Gastrocnemius medialis (tissue), 4 donors: ENCODE data around the gene EHD1. TPM values are rescaled to one million over a fixed set of nuclear protein-coding genes. Genes with fewer than 3 reads are reported as not detected.

Experiments
- ATAC-seq, 2 donors: fragments of 150-250 bp; one replicate each; pipeline ENCODE4 v1.9.1; 2016
- DNase-seq, 2 donors: peaks; one replicate each; pipeline ENCODE4 v3.0.0-alpha.2; 2019
- H3K27ac ChIP-seq, 4 donors: fragments of 200-600 bp; sonication (generic); 1 replicate in 1 of 4; 2 replicates in 3 of 4; pipeline ENCODE4 v1.5.1; 2016 to 2018; ENCODE audit warnings: mild to moderate bottlenecking in 2 of 4, moderate library complexity in 1 of 4
- H3K27me3 ChIP-seq, 3 donors: fragments of 200-600 bp; sonication (generic) in 2 of 3; 1 replicate in 1 of 3; 2 replicates in 2 of 3; pipeline versions ENCODE4 v1.5.1 to v1.6.0; 2016 to 2019; ENCODE audit warnings: mild to moderate bottlenecking in 1 of 3, moderate library complexity in 1 of 3
- H3K36me3 ChIP-seq, 2 donors: fragments of 200-600 bp; sonication (generic) in 1 of 2; one replicate each; pipeline ENCODE4 v1.5.1; 2017 to 2018
- H3K4me1 ChIP-seq, 2 donors: fragments of 200-600 bp; sonication (generic) in 1 of 2; one replicate each; pipeline ENCODE4 v1.5.1; 2016 to 2017; ENCODE audit warnings: mild to moderate bottlenecking in 2 of 2
- H3K4me3 ChIP-seq, 4 donors: fragments of 200-600 bp; sonication (generic) in 3 of 4; 1 replicate in 1 of 4; 2 replicates in 3 of 4; pipeline ENCODE4 v1.5.1; 2016 to 2019; ENCODE audit warnings: mild to moderate bottlenecking in 2 of 4
- H3K9me3 ChIP-seq, 3 donors: fragments of 200-600 bp; sonication (generic) in 2 of 3; 1 replicate in 1 of 3; 2 replicates in 2 of 3; pipeline ENCODE4 v1.5.1; 2016 to 2019
- POLR2A ChIP-seq, 2 donors: fragments of 450-650 bp; IDR thresholded peaks; one replicate each; pipeline ENCODE4 v1.6.1; 2017; ENCODE audit warnings: antibody characterized with exemption in 2 of 2, mild to moderate bottlenecking in 2 of 2, moderate library complexity in 2 of 2
- in situ Hi-C, 4 donors: fragments of 200-750 bp; cut with MboI; loops; one replicate each; pipeline versions ENCODE4 v1.15.0 to v1.8.0; 2017; ENCODE audit warnings: low sequenced_read_pairs in 4 of 4
- intact Hi-C: fragments of 100-400 bp; cut with DNase I; formaldehyde crosslinking; loops from one replicate; pipeline ENCODE4 v1.15.1; 2023; ENCODE audit warnings: low total_unique reads
- total RNA-seq, 4 donors: library from RNA; depleted of rRNA; stranded (reverse); fragments of >200 nt; gene quantifications; one replicate each; pipeline versions ENCODE4 v1.1.0 to v1.2.3, GENCODE V29; 2016
- TF ChIP-seq, protein P1 (sequence below), 5 experiments: fragments of 450-650 bp in 3 of 5; fragments of 200-600 bp in 2 of 5; sonication (generic) in 2 of 5; IDR thresholded peaks in 4 of 5; conservative IDR thresholded peaks in 1 of 5; 1 replicate in 4 of 5; 2 replicates in 1 of 5; pipeline ENCODE4 v1.5.1; 2016 to 2019; ENCODE audit warnings: antibody characterized with exemption in 5 of 5, mild to moderate bottlenecking in 3 of 5, moderate library complexity in 3 of 5

EHD1 gene
- total RNA-seq, 4 donors from 2014 or later = 24.8 to 46.2 (median 31.3) TPM

- TF ChIP-seq, protein P1, sequence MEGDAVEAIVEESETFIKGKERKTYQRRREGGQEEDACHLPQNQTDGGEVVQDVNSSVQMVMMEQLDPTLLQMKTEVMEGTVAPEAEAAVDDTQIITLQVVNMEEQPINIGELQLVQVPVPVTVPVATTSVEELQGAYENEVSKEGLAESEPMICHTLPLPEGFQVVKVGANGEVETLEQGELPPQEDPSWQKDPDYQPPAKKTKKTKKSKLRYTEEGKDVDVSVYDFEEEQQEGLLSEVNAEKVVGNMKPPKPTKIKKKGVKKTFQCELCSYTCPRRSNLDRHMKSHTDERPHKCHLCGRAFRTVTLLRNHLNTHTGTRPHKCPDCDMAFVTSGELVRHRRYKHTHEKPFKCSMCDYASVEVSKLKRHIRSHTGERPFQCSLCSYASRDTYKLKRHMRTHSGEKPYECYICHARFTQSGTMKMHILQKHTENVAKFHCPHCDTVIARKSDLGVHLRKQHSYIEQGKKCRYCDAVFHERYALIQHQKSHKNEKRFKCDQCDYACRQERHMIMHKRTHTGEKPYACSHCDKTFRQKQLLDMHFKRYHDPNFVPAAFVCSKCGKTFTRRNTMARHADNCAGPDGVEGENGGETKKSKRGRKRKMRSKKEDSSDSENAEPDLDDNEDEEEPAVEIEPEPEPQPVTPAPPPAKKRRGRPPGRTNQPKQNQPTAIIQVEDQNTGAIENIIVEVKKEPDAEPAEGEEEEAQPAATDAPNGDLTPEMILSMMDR (IDR thresholded peaks at IDR 0.05 in 4 of 5, conservative IDR thresholded peaks at IDR 0.05 in 1 of 5) = no peak
- no peak for TF ChIP-seq POLR2A (IDR thresholded peaks at IDR 0.05)
- ATAC-seq (no peak), DNase-seq (no peak)
- Histone ChIP-seq H3K4me3 (no peak overlapping the region), H3K27me3 (no peaks in the 10 kb centered on the region), H3K9me3 (no peaks in the 10 kb centered on the region), H3K27ac (peak overlapping the region in 3 of 4 donors; percentile 19 to 88 (median 81)), H3K36me3 (no peaks in the 10 kb centered on the region), H3K4me1 (peaks cover 32 to 37% of the 10 kb centered on the region in 2 donors)
- in situ Hi-C loops (loop anchor here in 2 of 4 donors (5.0 to 10.0 kb wide), 2 partner anchors 105 to 108 kb away; partner anchors contain the start of gene SNX15 (in 2 of the 2)), intact Hi-C loops (loop anchor here (5.0 kb wide), 2 partner anchors 93 to 178 kb away; partner anchors contain the start of genes ARL2 and VPS51)
These were observed 41.2 kb upstream of the EHD1 start for GRCh38 chr11:64919627-64920026.

- in situ Hi-C loops (loop anchor here in 1 of 4 donors (5.0 kb wide), 1 partner anchor 109 kb away; the partner anchor contains the start of gene SNX15), intact Hi-C loops (loop anchor here (5.0 kb wide), 2 partner anchors 94 to 179 kb away; partner anchors contain the start of genes ARL2 and VPS51)
- ATAC-seq = no peak
- no peak for TF ChIP-seq POLR2A (IDR thresholded peaks at IDR 0.05)
- TF ChIP-seq, protein P1 (IDR thresholded peaks at IDR 0.05 in 4 of 5, conservative IDR thresholded peaks at IDR 0.05 in 1 of 5) = no peak
- Histone ChIP-seq H3K9me3 (no peaks in the 10 kb centered on the region), H3K27ac (peak overlapping the region; percentile 81 to 88 (median 84)), H3K4me1 (peaks cover 25 to 29% of the 10 kb centered on the region in 2 donors), H3K4me3 (peak overlapping the region; percentile 56 to 90 (median 59)), H3K27me3 (no peaks in the 10 kb centered on the region), H3K36me3 (peaks cover 0 to 15% of the 10 kb centered on the region in 2 donors)
- DNase-seq = no peak
These were observed 39.6 kb upstream of the EHD1 start for GRCh38 chr11:64918017-64918416.

GRCh38 chr11:64917663-64917995 lies 39.2 kb upstream of the EHD1 start:
- in situ Hi-C loops = loop anchor here in 1 of 4 donors (5.0 kb wide), 1 partner anchor 110 kb away; the partner anchor contains the start of gene SNX15
- H3K4me3 ChIP-seq = peak overlapping the region; percentile 56 to 90 (median 59)
- H3K36me3 ChIP-seq = peaks cover 0 to 19% of the 10 kb centered on the region in 2 donors
- no peaks in the 10 kb centered on the region for H3K27me3 ChIP-seq
- intact Hi-C loops = loop anchor here (1.0 to 5.0 kb wide), 6 partner anchors 39 to 199 kb away; partner anchors contain the start of genes ARL2, BATF2, EHD1 and SNX15
- H3K4me1 ChIP-seq = peaks cover 24 to 27% of the 10 kb centered on the region in 2 donors
- no peaks in the 10 kb centered on the region for H3K9me3 ChIP-seq
- TF ChIP-seq, protein P1 (IDR thresholded peaks at IDR 0.05 in 4 of 5, conservative IDR thresholded peaks at IDR 0.05 in 1 of 5) = no peak
- TF ChIP-seq POLR2A (IDR thresholded peaks at IDR 0.05) = no peak
- DNase-seq (no peak), ATAC-seq (no peak)
- peak overlapping the region; percentile 81 to 88 (median 84) for H3K27ac ChIP-seq

GRCh38 chr11:64916775-64917662 lies 38.6 kb upstream of the EHD1 start, which contains the start of gene ATG2A:
ATG2A (minus strand) TSS chr11:64917209; CDS start chr11:64917135, 74 bp downstream.
- peak within 1 kb of the TSS; percentile 84 to 88 (median 86) for H3K27ac ChIP-seq
- H3K27me3 ChIP-seq = no peaks in the 10 kb centered on the region
- peak within 1 kb of the TSS; percentile 80 to 91 (median 90) for H3K4me3 ChIP-seq
- peak; percentile 98 to 99 for DNase-seq
- intact Hi-C loops = loop anchor here (1.0 to 5.0 kb wide), 6 partner anchors 39 to 200 kb away; partner anchors contain the start of genes ARL2, BATF2, EHD1 and SNX15
- peaks cover 0 to 25% of the 10 kb centered on the region in 2 donors for H3K36me3 ChIP-seq
- in situ Hi-C loops = loop anchor here in 1 of 4 donors (5.0 kb wide), 1 partner anchor 110 kb away; the partner anchor contains the start of gene SNX15
- no peaks in the 10 kb centered on the region for H3K9me3 ChIP-seq
- TF ChIP-seq POLR2A (IDR thresholded peaks at IDR 0.05) = peak; percentile 87 to 88
- TF ChIP-seq, protein P1 (IDR thresholded peaks at IDR 0.05 in 4 of 5, conservative IDR thresholded peaks at IDR 0.05 in 1 of 5) = no peak
- peaks cover 24 to 27% of the 10 kb centered on the region in 2 donors for H3K4me1 ChIP-seq
- peak; percentile 99 for ATAC-seq
